Measurements from ENCODE around the gene NEURL1.

NEURL1 gene

DNA sequence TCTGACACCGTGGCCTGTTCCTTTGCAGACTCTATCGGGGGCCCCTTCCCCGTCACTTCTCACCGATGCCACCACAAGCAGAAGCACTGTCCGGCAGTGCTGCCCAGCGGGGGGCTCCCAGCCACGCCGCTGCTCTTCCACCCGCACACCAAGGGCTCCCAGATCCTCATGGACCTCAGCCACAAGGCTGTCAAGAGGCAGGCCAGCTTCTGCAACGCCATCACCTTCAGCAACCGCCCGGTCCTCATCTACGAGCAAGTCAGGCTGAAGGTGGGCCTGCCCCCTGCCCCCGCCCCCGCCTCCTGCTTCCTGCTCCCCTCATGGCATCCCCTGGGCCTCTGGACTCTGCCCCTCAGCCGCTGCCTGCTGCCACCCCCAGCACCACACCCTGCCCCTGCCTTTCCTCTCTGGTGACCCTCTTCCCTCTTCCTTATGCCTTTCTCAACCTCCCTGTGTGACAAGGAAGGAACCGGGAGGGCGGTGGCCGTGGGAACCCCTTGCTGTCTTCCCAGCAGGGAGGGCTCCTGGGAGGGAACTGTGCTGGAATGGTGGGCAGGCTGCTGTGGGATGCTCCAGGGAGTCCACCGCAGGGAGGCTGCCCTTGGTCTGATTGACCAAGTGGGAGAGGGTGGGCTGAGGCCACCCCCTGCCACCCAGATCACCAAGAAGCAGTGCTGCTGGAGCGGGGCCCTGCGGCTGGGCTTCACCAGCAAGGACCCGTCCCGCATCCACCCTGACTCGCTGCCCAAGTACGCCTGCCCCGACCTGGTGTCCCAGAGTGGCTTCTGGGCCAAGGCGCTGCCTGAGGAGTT, 77.5 kb downstream of the NEURL1 start:
- Histone ChIP-seq H3K27me3 (ENCODE audit: control insufficient read depth in 3 of 3, insufficient read depth in 3 of 3, low read depth in 1 of 3, low read length in 3 of 3) (peaks cover 0 to 6% (median 0%) of the 10 kb centered on the region in 3 experiments), H3K27ac (replicated peaks; ENCODE audit: low read length) (no peak overlapping the region), H3K79me1 (ENCODE audit: low read depth, low read length) (no peaks in the 10 kb centered on the region), H3K4me2 (ENCODE audit: insufficient read depth, low read length, poor library complexity, severe bottlenecking) (no peak overlapping the region), H2BK120ac (ENCODE audit: low read depth, low read length) (no peak overlapping the region), H3K14ac (ENCODE audit: low read length) (no peak overlapping the region), H2BK15ac (ENCODE audit: low read length) (no peak overlapping the region), H3K4me3 (ENCODE audit: low read length in 2 of 2) (no peak overlapping the region), H2BK12ac (ENCODE audit: low read length) (no peak overlapping the region), H4K91ac (ENCODE audit: low read depth, low read length, poor library complexity) (peak overlapping the region; percentile 23), H2AFZ (ENCODE audit: low read length) (no peak overlapping the region), H4K8ac (ENCODE audit: low read depth, low read length) (no peak overlapping the region), H3K4me1 (ENCODE audit: control insufficient read depth in 2 of 2, insufficient read depth in 1 of 2, low read depth in 1 of 2, low read length in 2 of 2) (no peaks in the 10 kb centered on the region), H3K23ac (ENCODE audit: low read depth, low read length, poor library complexity) (peak overlapping the region; percentile 17), H2BK5ac (ENCODE audit: low read length) (no peak overlapping the region), H3K4ac (ENCODE audit: low read length) (no peak overlapping the region), H2AK5ac (ENCODE audit: low read depth, low read length) (peak overlapping the region; percentile 29), H3K18ac (ENCODE audit: low read length) (peak overlapping the region; percentile 23), H3K9me3 (replicated peaks in 1 of 2; ENCODE audit: control insufficient read depth in 2 of 2, insufficient read depth in 1 of 2, low read depth in 1 of 2, low read length in 2 of 2) (no peaks in the 10 kb centered on the region), H3K36me3 (replicated peaks in 1 of 2; ENCODE audit: control insufficient read depth in 2 of 2, insufficient read depth in 2 of 2, low read length in 2 of 2) (no peaks in the 10 kb centered on the region), H3K9ac (ENCODE audit: low read depth, low read length, poor library complexity) (no peak overlapping the region)
- no peak for DNase-seq (ENCODE audit: low spot score)
- no CpG with 5 or more reads among the region's 28 CpGs for WGBS, 2 donors (ENCODE audit: extremely low coverage in 2 of 2, insufficient read length in 2 of 2, insufficient replicate concordance in 1 of 2)

- Histone ChIP-seq H3K9me3 (replicated peaks in 1 of 2; ENCODE audit: control insufficient read depth in 2 of 2, insufficient read depth in 1 of 2, low read depth in 1 of 2, low read length in 2 of 2) (no peaks in the 10 kb centered on the region), H4K91ac (ENCODE audit: low read depth, low read length, poor library complexity) (peak overlapping the region; percentile 23), H3K27me3 (ENCODE audit: control insufficient read depth in 3 of 3, insufficient read depth in 3 of 3, low read depth in 1 of 3, low read length in 3 of 3) (peaks cover 0 to 6% (median 0%) of the 10 kb centered on the region in 3 experiments), H2AFZ (ENCODE audit: low read length) (no peak overlapping the region), H2BK120ac (ENCODE audit: low read depth, low read length) (no peak overlapping the region), H3K23ac (ENCODE audit: low read depth, low read length, poor library complexity) (peak overlapping the region; percentile 17), H3K4me2 (ENCODE audit: insufficient read depth, low read length, poor library complexity, severe bottlenecking) (no peak overlapping the region), H3K14ac (ENCODE audit: low read length) (no peak overlapping the region), H2BK5ac (ENCODE audit: low read length) (no peak overlapping the region), H2BK15ac (ENCODE audit: low read length) (no peak overlapping the region), H3K79me1 (ENCODE audit: low read depth, low read length) (no peaks in the 10 kb centered on the region), H4K8ac (ENCODE audit: low read depth, low read length) (no peak overlapping the region), H3K18ac (ENCODE audit: low read length) (peak overlapping the region; percentile 20), H3K4me1 (ENCODE audit: control insufficient read depth in 2 of 2, insufficient read depth in 1 of 2, low read depth in 1 of 2, low read length in 2 of 2) (no peaks in the 10 kb centered on the region), H3K9ac (ENCODE audit: low read depth, low read length, poor library complexity) (no peak overlapping the region), H3K27ac (replicated peaks; ENCODE audit: low read length) (no peak overlapping the region), H3K4me3 (ENCODE audit: low read length in 2 of 2) (no peak overlapping the region), H2AK5ac (ENCODE audit: low read depth, low read length) (no peak overlapping the region), H3K4ac (ENCODE audit: low read length) (no peak overlapping the region), H2BK12ac (ENCODE audit: low read length) (no peak overlapping the region), H3K36me3 (replicated peaks in 1 of 2; ENCODE audit: control insufficient read depth in 2 of 2, insufficient read depth in 2 of 2, low read length in 2 of 2) (no peaks in the 10 kb centered on the region)
- no CpG with 5 or more reads among the region's 18 CpGs for WGBS, 2 donors (ENCODE audit: extremely low coverage in 2 of 2, insufficient read length in 2 of 2, insufficient replicate concordance in 1 of 2)
- no peak for DNase-seq (ENCODE audit: low spot score)
These were observed 78.1 kb downstream of the NEURL1 start for GRCh38 chr10:103571656-103571975.

GRCh38 chr10:103572347-103573204, 79.1 kb downstream of the NEURL1 start:
- Histone ChIP-seq H3K4me1 (ENCODE audit: control insufficient read depth in 2 of 2, insufficient read depth in 1 of 2, low read depth in 1 of 2, low read length in 2 of 2) (no peaks in the 10 kb centered on the region), H2AFZ (ENCODE audit: low read length) (no peak overlapping the region), H3K14ac (ENCODE audit: low read length) (no peak overlapping the region), H4K8ac (ENCODE audit: low read depth, low read length) (no peak overlapping the region), H2AK5ac (ENCODE audit: low read depth, low read length) (no peak overlapping the region), H3K79me1 (ENCODE audit: low read depth, low read length) (no peaks in the 10 kb centered on the region), H3K18ac (ENCODE audit: low read length) (no peak overlapping the region), H3K27me3 (ENCODE audit: control insufficient read depth in 3 of 3, insufficient read depth in 3 of 3, low read depth in 1 of 3, low read length in 3 of 3) (peaks cover 0 to 8% (median 0%) of the 10 kb centered on the region in 3 experiments), H3K4me3 (ENCODE audit: low read length in 2 of 2) (no peak overlapping the region), H3K9me3 (replicated peaks in 1 of 2; ENCODE audit: control insufficient read depth in 2 of 2, insufficient read depth in 1 of 2, low read depth in 1 of 2, low read length in 2 of 2) (no peaks in the 10 kb centered on the region), H2BK5ac (ENCODE audit: low read length) (no peak overlapping the region), H3K27ac (replicated peaks; ENCODE audit: low read length) (no peak overlapping the region), H3K4ac (ENCODE audit: low read length) (no peak overlapping the region), H3K23ac (ENCODE audit: low read depth, low read length, poor library complexity) (no peak overlapping the region), H2BK12ac (ENCODE audit: low read length) (no peak overlapping the region), H3K9ac (ENCODE audit: low read depth, low read length, poor library complexity) (no peak overlapping the region), H2BK120ac (ENCODE audit: low read depth, low read length) (no peak overlapping the region), H4K91ac (ENCODE audit: low read depth, low read length, poor library complexity) (no peak overlapping the region), H3K36me3 (replicated peaks in 1 of 2; ENCODE audit: control insufficient read depth in 2 of 2, insufficient read depth in 2 of 2, low read length in 2 of 2) (no peaks in the 10 kb centered on the region), H2BK15ac (ENCODE audit: low read length) (no peak overlapping the region), H3K4me2 (ENCODE audit: insufficient read depth, low read length, poor library complexity, severe bottlenecking) (no peak overlapping the region)
- WGBS, 2 donors (ENCODE audit: extremely low coverage in 2 of 2, insufficient read length in 2 of 2, insufficient replicate concordance in 1 of 2): no CpG with 5 or more reads among the region's 10 CpGs
- no peak for DNase-seq (ENCODE audit: low spot score)

GRCh38 chr10:103573205-103573487, 79.6 kb downstream of the NEURL1 start:
- H3K79me1 ChIP-seq (ENCODE audit: low read depth, low read length): no peaks in the 10 kb centered on the region
- H3K9ac ChIP-seq (ENCODE audit: low read depth, low read length, poor library complexity): no peak overlapping the region
- no peak overlapping the region for H3K14ac ChIP-seq (ENCODE audit: low read length)
- H3K4me3 ChIP-seq (ENCODE audit: low read length in 2 of 2): no peak overlapping the region
- no peak overlapping the region for H2AFZ ChIP-seq (ENCODE audit: low read length)
- H3K27me3 ChIP-seq (ENCODE audit: control insufficient read depth in 3 of 3, insufficient read depth in 3 of 3, low read depth in 1 of 3, low read length in 3 of 3): peaks cover 0 to 11% (median 0%) of the 10 kb centered on the region in 3 experiments
- H2BK120ac ChIP-seq (ENCODE audit: low read depth, low read length): no peak overlapping the region
- WGBS, 2 donors (ENCODE audit: extremely low coverage in 2 of 2, insufficient read length in 2 of 2, insufficient replicate concordance in 1 of 2): no CpG with 5 or more reads among the region's 7 CpGs
- no peak overlapping the region for H2BK15ac ChIP-seq (ENCODE audit: low read length)
- H3K4me2 ChIP-seq (ENCODE audit: insufficient read depth, low read length, poor library complexity, severe bottlenecking): no peak overlapping the region
- no peak overlapping the region for H3K23ac ChIP-seq (ENCODE audit: low read depth, low read length, poor library complexity)
- H3K4me1 ChIP-seq (ENCODE audit: control insufficient read depth in 2 of 2, insufficient read depth in 1 of 2, low read depth in 1 of 2, low read length in 2 of 2): no peaks in the 10 kb centered on the region
- no peak overlapping the region for H2BK5ac ChIP-seq (ENCODE audit: low read length)
- no peak overlapping the region for H3K4ac ChIP-seq (ENCODE audit: low read length)
- no peak overlapping the region for H2BK12ac ChIP-seq (ENCODE audit: low read length)
- H3K18ac ChIP-seq (ENCODE audit: low read length): no peak overlapping the region
- no peak for DNase-seq (ENCODE audit: low spot score)
- H3K36me3 ChIP-seq (replicated peaks in 1 of 2; ENCODE audit: control insufficient read depth in 2 of 2, insufficient read depth in 2 of 2, low read length in 2 of 2): no peaks in the 10 kb centered on the region
- no peak overlapping the region for H4K8ac ChIP-seq (ENCODE audit: low read depth, low read length)
- H4K91ac ChIP-seq (ENCODE audit: low read depth, low read length, poor library complexity): no peak overlapping the region
- no peak overlapping the region for H2AK5ac ChIP-seq (ENCODE audit: low read depth, low read length)
- H3K27ac ChIP-seq (replicated peaks; ENCODE audit: low read length): no peak overlapping the region
- H3K9me3 ChIP-seq (replicated peaks in 1 of 2; ENCODE audit: control insufficient read depth in 2 of 2, insufficient read depth in 1 of 2, low read depth in 1 of 2, low read length in 2 of 2): no peaks in the 10 kb centered on the region

Data from neuronal stem cell (in vitro differentiated cells).